Colonic mucosa (tissue), 4 donors: ENCODE measurements around the gene BRCC3. TPM values are rescaled to one million over a fixed set of nuclear protein-coding genes. Genes with fewer than 3 reads are reported as not detected.

Source experiments
- DNase-seq: peaks from one replicate; pipeline ENCODE4 v3.0.0-alpha.2; 2020
- H3K27ac ChIP-seq: fragments of 200-600 bp; one replicate; pipeline ENCODE4 v1.8.0; 2021
- H3K27me3 ChIP-seq: fragments of 200-600 bp; one replicate; pipeline ENCODE4 v1.8.0; 2021
- H3K36me3 ChIP-seq: fragments of 200-600 bp; one replicate; pipeline ENCODE4 v1.8.0; 2021
- H3K4me1 ChIP-seq: fragments of 200-600 bp; one replicate; pipeline ENCODE4 v1.8.0; 2021; ENCODE audit warnings: mild to moderate bottlenecking
- H3K4me3 ChIP-seq: fragments of 200-600 bp; one replicate; pipeline ENCODE4 v1.8.0; 2021
- H3K9ac ChIP-seq, 2 donors: one replicate each; pipeline ENCODE4 v1.7.0; 2013; ENCODE audit warnings: control low read depth in 2 of 2, low read depth in 2 of 2, low read length in 2 of 2
- H3K9me3 ChIP-seq: fragments of 200-600 bp; one replicate; pipeline ENCODE4 v1.8.0; 2021
- CTCF ChIP-seq: fragments of 200-600 bp; IDR thresholded peaks from one replicate; pipeline ENCODE4 v1.8.0; 2022; ENCODE audit warnings: antibody characterized with exemption, mild to moderate bottlenecking
- intact Hi-C: fragments of 100-400 bp; cut with DNase I; formaldehyde crosslinking; loops from one replicate; pipeline ENCODE4 v1.14.1; 2022
- total RNA-seq, 2 donors: library from RNA; stranded (reverse); fragmentation: NEBNext Ultra II Directional in 1 of 2; extraction: Animal tissue kit (Norgen Biotek cat#: 25700) in 1 of 2; gene quantifications; one replicate each; pipeline ENCODE4 v1.2.1, GENCODE V29; 2021
- donor health status: healthy.
- donor health status: DM: no; HTN: no; CAD: no.
- donor health status: DM: no; HTN: no; CAD: no.

The BRCC3 gene
- total RNA-seq, 2 donors from 2014 or later: 45.6 to 45.9 TPM

DNA sequence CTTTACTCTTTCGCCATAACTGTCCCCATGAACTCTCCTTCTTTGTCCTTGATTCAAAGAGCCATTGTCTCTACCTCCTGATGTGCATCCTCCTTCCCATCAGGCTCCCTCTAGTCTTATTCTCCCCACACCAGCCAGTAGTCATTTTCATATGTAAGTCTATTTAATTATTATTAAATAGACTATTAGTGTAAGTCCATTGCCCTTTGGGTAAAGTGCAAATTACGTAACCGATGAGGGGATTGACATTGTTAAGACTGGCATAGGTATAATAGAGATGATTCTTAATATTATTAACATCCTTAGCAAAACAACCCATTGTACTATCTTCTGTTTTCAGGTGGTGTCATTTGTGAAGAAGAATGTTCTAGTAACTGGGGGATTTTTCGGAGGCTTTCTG, 17.1 kb upstream of the BRCC3 start:
- H3K27ac ChIP-seq: no peak overlapping the region
- no peak for DNase-seq
- no peak overlapping the region for H3K9ac ChIP-seq
- H3K4me1 ChIP-seq: no peaks in the 10 kb centered on the region
- H3K4me3 ChIP-seq: no peak overlapping the region
- no peak for TF ChIP-seq CTCF
- intact Hi-C loops: no loop called here
- no peaks in the 10 kb centered on the region for H3K9me3 ChIP-seq
- no peaks in the 10 kb centered on the region for H3K27me3 ChIP-seq
- H3K36me3 ChIP-seq: no peaks in the 10 kb centered on the region

DNA sequence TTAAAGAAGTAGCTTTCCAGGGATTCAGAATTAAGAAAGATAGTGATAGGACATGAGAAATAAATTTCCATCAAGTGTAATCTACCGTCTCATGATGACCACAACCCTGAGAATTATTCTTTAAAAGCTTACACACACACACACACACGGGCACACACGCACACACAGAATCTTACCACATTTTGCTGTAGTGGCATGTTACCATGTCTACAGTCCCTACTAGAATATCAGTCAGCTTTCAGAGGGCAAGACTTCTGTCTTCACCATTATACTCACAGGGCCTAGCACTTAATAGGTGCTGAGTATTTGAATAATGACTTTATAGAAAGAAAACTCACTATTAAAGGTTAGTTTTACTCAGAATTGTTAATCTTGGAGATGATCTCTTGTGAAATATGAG, 15.8 kb upstream of the BRCC3 start:
- no peaks in the 10 kb centered on the region for H3K9me3 ChIP-seq
- H3K4me3 ChIP-seq: no peak overlapping the region
- no peaks in the 10 kb centered on the region for H3K36me3 ChIP-seq
- no peaks in the 10 kb centered on the region for H3K27me3 ChIP-seq
- H3K4me1 ChIP-seq: no peaks in the 10 kb centered on the region
- H3K27ac ChIP-seq: no peak overlapping the region
- intact Hi-C loops: loop anchor here (5.0 kb wide), 1 partner anchor 68 kb away; no protein-coding TSS in a partner anchor
- no peak overlapping the region for H3K9ac ChIP-seq
- no peak for DNase-seq
- no peak for TF ChIP-seq CTCF

DNA sequence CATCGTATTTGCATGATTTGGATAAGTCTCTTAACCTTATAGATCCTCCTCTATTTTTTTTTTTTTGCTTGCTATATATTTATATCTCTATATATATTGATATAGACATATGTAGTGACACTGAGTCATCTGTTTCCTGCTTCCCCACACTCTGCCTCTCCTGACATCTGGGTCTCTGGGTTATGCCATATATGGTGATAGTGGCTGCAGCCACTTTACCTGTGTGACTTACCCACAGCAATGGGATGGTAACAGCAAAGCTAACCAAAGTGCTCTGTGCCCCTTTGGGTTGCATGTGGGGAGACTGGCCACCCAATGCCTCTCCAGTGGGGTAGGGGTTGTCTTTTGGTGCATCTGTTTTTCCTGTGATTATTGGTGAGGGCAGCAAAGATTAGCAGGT, 14.8 kb upstream of the BRCC3 start:
- H3K4me1 ChIP-seq: no peaks in the 10 kb centered on the region
- no peak overlapping the region for H3K4me3 ChIP-seq
- H3K27ac ChIP-seq: no peak overlapping the region
- DNase-seq: no peak
- intact Hi-C loops: loop anchor here (5.0 kb wide), 1 partner anchor 69 kb away; no protein-coding TSS in a partner anchor
- no peak overlapping the region for H3K9ac ChIP-seq
- H3K27me3 ChIP-seq: no peaks in the 10 kb centered on the region
- no peaks in the 10 kb centered on the region for H3K9me3 ChIP-seq
- no peak for TF ChIP-seq CTCF
- no peaks in the 10 kb centered on the region for H3K36me3 ChIP-seq

- Histone ChIP-seq H3K27me3 (no peaks in the 10 kb centered on the region), H3K4me1 (no peaks in the 10 kb centered on the region), H3K27ac (no peak overlapping the region), H3K36me3 (no peaks in the 10 kb centered on the region), H3K4me3 (no peak overlapping the region), H3K9me3 (no peaks in the 10 kb centered on the region), H3K9ac (no peak overlapping the region)
- intact Hi-C loops: loop anchor here (5.0 kb wide), 1 partner anchor 70 kb away; no protein-coding TSS in a partner anchor
- TF ChIP-seq CTCF: peak; percentile 77
- peak; percentile 70 for DNase-seq
Measured at GRCh38 chrX:155056877-155057792, 14.2 kb upstream of the BRCC3 start.

DNA sequence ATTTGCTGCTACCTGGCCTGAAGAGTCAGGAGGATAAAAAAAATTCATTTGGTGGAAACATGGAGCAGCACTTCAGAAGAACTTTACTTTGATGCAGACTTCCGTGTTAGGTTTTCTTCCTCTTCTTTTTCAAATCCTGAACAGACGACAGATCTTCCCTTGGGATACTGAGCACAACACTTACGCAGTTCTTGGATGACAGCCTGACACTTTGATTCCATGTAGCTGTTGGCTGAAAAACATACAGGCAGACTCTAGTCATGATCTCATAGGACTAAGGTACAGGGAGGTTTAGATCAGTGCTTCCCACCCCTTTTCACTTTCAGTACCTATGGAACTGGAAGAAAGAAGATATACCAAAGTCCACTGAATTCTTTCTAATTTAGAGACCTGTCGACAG, 9.5 kb upstream of the BRCC3 start:
- H3K4me1 ChIP-seq: no peaks in the 10 kb centered on the region
- no peaks in the 10 kb centered on the region for H3K27me3 ChIP-seq
- H3K4me3 ChIP-seq: no peak overlapping the region
- H3K36me3 ChIP-seq: no peaks in the 10 kb centered on the region
- no peak overlapping the region for H3K27ac ChIP-seq
- H3K9me3 ChIP-seq: no peaks in the 10 kb centered on the region
- H3K9ac ChIP-seq: no peak overlapping the region
- no peak for DNase-seq
- no peak for TF ChIP-seq CTCF
- intact Hi-C loops: no loop called here
